ENCODE measurements around the gene FARS2.

- TF ChIP-seq CTCF (IDR thresholded peaks at IDR 0.05) (no peak), EZH2 (IDR thresholded peaks at IDR 0.05; ENCODE audit: borderline replicate concordance, insufficient read depth, low read depth, low read length, poor library complexity, severe bottlenecking) (no peak)
Measured at GRCh38 chr6:5778317-5778857, 517.1 kb downstream of the FARS2 start.
